Right lobe of liver (tissue), 6 donors: Measurements from ENCODE around the gene SLC35G2. TPM values are rescaled to one million over a fixed set of nuclear protein-coding genes. Genes with fewer than 3 reads are reported as not detected.
A peak's percentile ranks its signal among the peaks of the same experiment; 100 is the strongest.

Source experiments
- ATAC-seq, 4 donors: fragments of 200-7000 bp; cut with Tn5 transposase; one replicate each; pipeline ENCODE4 v1.9.1; 2020; ENCODE audit warnings: mild to moderate bottlenecking in 4 of 4, moderate library complexity in 4 of 4
- DNase-seq, 3 donors: peaks; one replicate each; pipeline ENCODE4 v3.0.0-alpha.2; 2020
- H3K27ac ChIP-seq, 3 donors: fragments of 200-600 bp; one replicate each; pipeline ENCODE4 v1.8.0; 2022
- H3K27me3 ChIP-seq, 2 donors: fragments of 200-600 bp; one replicate each; pipeline ENCODE4 v1.8.0; 2022
- H3K36me3 ChIP-seq, 4 donors: fragments of 200-600 bp; sonication (generic) in 1 of 4; one replicate each; pipeline versions ENCODE4 v1.5.1 to v1.8.0; 2017 to 2022; ENCODE audit warnings: control low read depth in 1 of 4
- H3K4me1 ChIP-seq, 4 donors: fragments of 200-600 bp; sonication (generic) in 1 of 4; one replicate each; pipeline versions ENCODE4 v1.5.1 to v1.8.0; 2017 to 2022; ENCODE audit warnings: control low read depth in 1 of 4
- H3K4me3 ChIP-seq, 3 donors: fragments of 200-600 bp; one replicate each; pipeline ENCODE4 v1.8.0; 2022
- H3K9me3 ChIP-seq, 4 donors: fragments of 200-600 bp; sonication (generic) in 1 of 4; one replicate each; pipeline versions ENCODE4 v1.5.1 to v1.8.0; 2017 to 2022; ENCODE audit warnings: control low read depth in 1 of 4
- POLR2A ChIP-seq: fragments of 450-650 bp; IDR thresholded peaks from one replicate; pipeline ENCODE4 v1.6.1; 2017; ENCODE audit warnings: antibody characterized with exemption, mild to moderate bottlenecking
- WGBS: methylation state at CpG from one replicate; pipeline ENCODE4 v1.1.6; 2018; ENCODE audit warnings: low coverage, low lambda C conversion rate; ENCODE audit not compliant: insufficient coverage; ENCODE audit errors: missing lambda C conversion rate; 5-methylcytosine and 5-hydroxymethylcytosine counted together
- intact Hi-C, 2 donors: fragments of 100-400 bp; cut with DNase I; formaldehyde crosslinking; loops; one replicate each; pipeline versions ENCODE4 v1.11.2 to v1.14.1; 2022
- total RNA-seq, 6 experiments: library from RNA; depleted of rRNA in 2 of 6; stranded (reverse); fragments of >200 nt in 2 of 6; fragmentation: NEBNext Ultra II Directional in 3 of 6; extraction: Animal tissue kit (Norgen Biotek cat#: 25700) in 3 of 6; gene quantifications; one replicate each; pipeline versions ENCODE4 v1.1.0 to v1.2.4, GENCODE V29; 2016 to 2023
- TF ChIP-seq, protein P1 (sequence below), 4 donors: fragments of 200-600 bp in 3 of 4; fragments of 450-650 bp in 1 of 4; IDR thresholded peaks; one replicate each; pipeline versions ENCODE4 v1.5.1 to v1.8.0; 2016 to 2022; ENCODE audit warnings: antibody characterized with exemption in 4 of 4, mild to moderate bottlenecking in 2 of 4
- donor health status: DM: no; HTN: yes; CAD: no.
- donor health status: DM: no; HTN: no; CAD: no.
- donor health status: DM: no; HTN: no; CAD: no.
- donor health status: DM: no; HTN: yes; CAD: no.
- donor health status: DM: no; HTN: yes; CAD: no.

Gene SLC35G2
- total RNA-seq, 6 experiments from 2014 or later: 0.51 to 2.7 (median 1.7) TPM

GRCh38 chr3:136805795-136806194, 13.1 kb upstream of the SLC35G2 start:
- H3K4me1 ChIP-seq: no peaks in the 10 kb centered on the region
- ATAC-seq (no peak), DNase-seq (no peak)
- H3K36me3 ChIP-seq: no peaks in the 10 kb centered on the region
- 50% methylated on average over 3 of the region's 3 CpGs for WGBS
- no peak overlapping the region for H3K4me3 ChIP-seq
- TF ChIP-seq POLR2A: no peak
- TF ChIP-seq, protein P1, sequence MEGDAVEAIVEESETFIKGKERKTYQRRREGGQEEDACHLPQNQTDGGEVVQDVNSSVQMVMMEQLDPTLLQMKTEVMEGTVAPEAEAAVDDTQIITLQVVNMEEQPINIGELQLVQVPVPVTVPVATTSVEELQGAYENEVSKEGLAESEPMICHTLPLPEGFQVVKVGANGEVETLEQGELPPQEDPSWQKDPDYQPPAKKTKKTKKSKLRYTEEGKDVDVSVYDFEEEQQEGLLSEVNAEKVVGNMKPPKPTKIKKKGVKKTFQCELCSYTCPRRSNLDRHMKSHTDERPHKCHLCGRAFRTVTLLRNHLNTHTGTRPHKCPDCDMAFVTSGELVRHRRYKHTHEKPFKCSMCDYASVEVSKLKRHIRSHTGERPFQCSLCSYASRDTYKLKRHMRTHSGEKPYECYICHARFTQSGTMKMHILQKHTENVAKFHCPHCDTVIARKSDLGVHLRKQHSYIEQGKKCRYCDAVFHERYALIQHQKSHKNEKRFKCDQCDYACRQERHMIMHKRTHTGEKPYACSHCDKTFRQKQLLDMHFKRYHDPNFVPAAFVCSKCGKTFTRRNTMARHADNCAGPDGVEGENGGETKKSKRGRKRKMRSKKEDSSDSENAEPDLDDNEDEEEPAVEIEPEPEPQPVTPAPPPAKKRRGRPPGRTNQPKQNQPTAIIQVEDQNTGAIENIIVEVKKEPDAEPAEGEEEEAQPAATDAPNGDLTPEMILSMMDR (IDR thresholded peaks at IDR 0.05): no peak
- H3K27me3 ChIP-seq: no peaks in the 10 kb centered on the region
- no peaks in the 10 kb centered on the region for H3K9me3 ChIP-seq
- H3K27ac ChIP-seq: no peak overlapping the region
- intact Hi-C loops: no loop called here

DNA sequence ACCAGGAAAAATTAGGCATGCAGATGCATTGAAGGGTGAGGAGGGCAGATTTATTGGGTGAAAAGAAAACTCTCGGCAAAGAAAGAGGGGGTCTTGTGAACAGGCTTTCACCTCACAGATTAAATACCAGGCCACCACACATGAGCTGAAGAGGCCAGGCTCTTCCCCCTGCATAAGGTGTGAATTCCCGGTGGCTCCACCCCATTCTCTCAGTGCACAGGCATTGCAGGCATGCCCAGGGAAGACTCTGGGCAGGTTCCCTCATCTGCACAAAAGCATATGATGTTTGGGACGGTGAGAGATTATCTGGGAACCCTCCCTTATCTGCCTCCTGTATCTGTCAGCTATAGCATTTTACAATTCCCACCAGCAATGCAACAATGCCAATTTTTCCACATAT, 7.2 kb upstream of the SLC35G2 start:
- Histone ChIP-seq H3K36me3 (no peaks in the 10 kb centered on the region), H3K9me3 (peaks cover 0 to 3% (median 0%) of the 10 kb centered on the region in 4 donors), H3K27me3 (no peaks in the 10 kb centered on the region), H3K4me3 (no peak overlapping the region), H3K27ac (no peak overlapping the region), H3K4me1 (no peaks in the 10 kb centered on the region)
- WGBS: 100% methylated on average over 1 of the region's 3 CpGs
- intact Hi-C loops: no loop called here
- no peak for DNase-seq
- no peak for ATAC-seq
- TF ChIP-seq, protein P1 (IDR thresholded peaks at IDR 0.05): no peak
- no peak for TF ChIP-seq POLR2A

GRCh38 chr3:136817448-136817847, 1.5 kb upstream of the SLC35G2 start:
- Histone ChIP-seq H3K4me3 (no peak overlapping the region), H3K9me3 (no peaks in the 10 kb centered on the region), H3K4me1 (peaks cover 0 to 12% (median 2%) of the 10 kb centered on the region in 4 donors), H3K27ac (no peak overlapping the region), H3K27me3 (no peaks in the 10 kb centered on the region), H3K36me3 (no peaks in the 10 kb centered on the region)
- 50% methylated on average over 1 of the region's 1 CpG for WGBS
- TF ChIP-seq POLR2A: no peak
- no peak for ATAC-seq
- intact Hi-C loops: no loop called here
- DNase-seq: no peak

DNA sequence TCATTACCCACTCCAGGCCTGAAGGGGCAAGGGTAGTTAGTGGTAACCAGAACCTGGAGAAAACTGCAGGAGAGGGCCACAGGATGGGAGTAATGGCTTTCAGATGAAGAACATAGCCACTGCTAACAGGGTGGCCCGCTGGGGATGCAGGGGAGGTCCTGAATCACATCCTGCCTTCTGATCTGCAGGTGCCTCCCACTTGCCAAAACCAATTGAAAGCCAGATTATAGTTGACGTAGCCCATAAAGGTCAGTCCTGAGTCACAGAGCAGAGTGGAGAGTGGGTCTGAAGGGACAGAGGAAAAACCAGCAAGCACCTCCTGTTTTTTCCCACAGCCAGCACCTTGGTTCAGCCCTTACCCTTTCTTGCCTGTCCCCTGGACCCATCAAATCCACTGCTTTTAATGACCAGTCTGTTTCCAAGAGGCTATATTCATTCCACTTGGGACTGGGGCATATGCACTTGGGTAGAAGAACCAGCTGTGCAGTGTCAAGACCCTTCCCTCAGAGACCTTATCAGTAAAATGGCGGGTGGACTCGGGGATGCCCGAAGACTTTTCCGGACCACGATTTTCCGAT, 646 bp upstream of the SLC35G2 start:
- peak in 1 of 3 donors; percentile 49 for DNase-seq
- no peaks in the 10 kb centered on the region for H3K27me3 ChIP-seq
- peak; percentile 37 for TF ChIP-seq POLR2A
- TF ChIP-seq, protein P1 (IDR thresholded peaks at IDR 0.05): no peak
- 17% methylated on average over 7 of the region's 8 CpGs for WGBS
- intact Hi-C loops: no loop called here
- H3K4me3 ChIP-seq: peak overlapping the region; percentile 56 to 79 (median 59)
- H3K4me1 ChIP-seq: peaks cover 0 to 12% (median 2%) of the 10 kb centered on the region in 4 donors
- peak; percentile 11 to 74 (median 56) for ATAC-seq
- H3K36me3 ChIP-seq: no peaks in the 10 kb centered on the region
- H3K27ac ChIP-seq: peak overlapping the region in 2 of 3 donors; percentile 33 to 71
- H3K9me3 ChIP-seq: no peaks in the 10 kb centered on the region

DNA sequence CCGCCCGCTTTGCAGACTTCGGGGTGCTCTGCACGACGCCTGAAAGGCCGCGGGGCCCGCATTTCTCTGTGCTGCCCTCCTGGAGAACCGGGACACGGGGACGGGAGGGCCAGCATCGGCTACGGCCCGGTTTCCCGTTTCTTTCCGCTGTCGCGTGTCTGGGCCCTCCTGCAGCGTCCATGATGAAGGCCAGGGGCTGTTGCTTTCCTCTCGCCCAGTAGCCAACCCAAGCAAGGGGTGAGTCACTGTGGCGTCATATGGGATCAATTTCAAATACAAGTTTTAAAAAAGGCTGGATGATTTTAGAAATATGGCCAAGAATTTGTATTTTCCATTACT, 435 bp downstream of the SLC35G2 start:
- DNase-seq (peak in 1 of 3 donors; percentile 28), ATAC-seq (peak; percentile 67 to 71 (median 70))
- 0% methylated on average over 16 of the region's 21 CpGs for WGBS
- H3K27me3 ChIP-seq: no peaks in the 10 kb centered on the region
- H3K9me3 ChIP-seq: no peaks in the 10 kb centered on the region
- H3K36me3 ChIP-seq: no peaks in the 10 kb centered on the region
- peaks cover 0 to 12% (median 2%) of the 10 kb centered on the region in 4 donors for H3K4me1 ChIP-seq
- peak overlapping the region; percentile 33 to 71 (median 49) for H3K27ac ChIP-seq
- intact Hi-C loops: no loop called here
- TF ChIP-seq POLR2A: no peak
- TF ChIP-seq, protein P1 (IDR thresholded peaks at IDR 0.05): no peak
- H3K4me3 ChIP-seq: peak overlapping the region; percentile 56 to 79 (median 59)
